ENCODE results near the gene GHR. TPM values are rescaled to one million over a fixed set of nuclear protein-coding genes. Genes with fewer than 3 reads are reported as not detected.

Gene GHR
- total and polyA plus RNA-seq, 3 donors from 2014 or later, result 3.3 to 4.7 (median 3.7) TPM

GRCh38 chr5:42629284-42629683 is 206.0 kb downstream of the GHR start:
- TF ChIP-seq POLR2A (IDR thresholded peaks at IDR 0.05) (no peak), CTCF (IDR thresholded peaks at IDR 0.05) (no peak)
- intact Hi-C loops (cut with DNase I; ENCODE audit: low total_unique reads), result no loop called here
- H3K27ac ChIP-seq, result no peak overlapping the region
- no peaks in the 10 kb centered on the region for H3K4me1 ChIP-seq
- no peaks in the 10 kb centered on the region for H3K9me3 ChIP-seq
- 95 to 100% methylated on average over 2 of the region's 2 CpGs for WGBS, 2 donors
- H3K27me3 ChIP-seq, result no peaks in the 10 kb centered on the region
- DNase-seq, result no peak
- H3K36me3 ChIP-seq (ENCODE audit: low read depth, missing control alignments), result no peaks in the 10 kb centered on the region
- H3K4me3 ChIP-seq, result no peak overlapping the region

GRCh38 chr5:42631241-42631640 is 208.0 kb downstream of the GHR start:
- Histone ChIP-seq H3K36me3 (ENCODE audit: low read depth, missing control alignments) (no peaks in the 10 kb centered on the region), H3K4me3 (no peak overlapping the region), H3K9me3 (no peaks in the 10 kb centered on the region), H3K4me1 (no peaks in the 10 kb centered on the region), H3K27me3 (no peaks in the 10 kb centered on the region), H3K27ac (no peak overlapping the region)
- TF ChIP-seq POLR2A (IDR thresholded peaks at IDR 0.05), result no peak
- no peak for TF ChIP-seq CTCF (IDR thresholded peaks at IDR 0.05)
- intact Hi-C loops (cut with DNase I; ENCODE audit: low total_unique reads), result no loop called here
- no peak for DNase-seq
- 79 to 90% methylated on average over 5 of the region's 5 CpGs for WGBS, 2 donors

GRCh38 chr5:42632354-42632900 is 209.2 kb downstream of the GHR start:
- TF ChIP-seq POLR2A (IDR thresholded peaks at IDR 0.05), result no peak
- TF ChIP-seq CTCF (IDR thresholded peaks at IDR 0.05), result no peak
- H3K4me3 ChIP-seq, result no peak overlapping the region
- no peak for DNase-seq
- H3K27me3 ChIP-seq, result no peaks in the 10 kb centered on the region
- H3K36me3 ChIP-seq (ENCODE audit: low read depth, missing control alignments), result no peaks in the 10 kb centered on the region
- WGBS, 2 donors, result 41 to 64% methylated on average over 1 of the region's 1 CpG
- H3K9me3 ChIP-seq, result no peaks in the 10 kb centered on the region
- H3K4me1 ChIP-seq, result no peaks in the 10 kb centered on the region
- intact Hi-C loops (cut with DNase I; ENCODE audit: low total_unique reads), result no loop called here
- no peak overlapping the region for H3K27ac ChIP-seq

- WGBS, 2 donors, result 75 to 77% methylated on average over 4 of the region's 4 CpGs
- H3K9me3 ChIP-seq, result no peaks in the 10 kb centered on the region
- no peak overlapping the region for H3K4me3 ChIP-seq
- H3K27ac ChIP-seq, result no peak overlapping the region
- H3K4me1 ChIP-seq, result no peaks in the 10 kb centered on the region
- no peak for DNase-seq
- no peak for TF ChIP-seq POLR2A (IDR thresholded peaks at IDR 0.05)
- no peak for TF ChIP-seq CTCF (IDR thresholded peaks at IDR 0.05)
- no peaks in the 10 kb centered on the region for H3K27me3 ChIP-seq
- no peaks in the 10 kb centered on the region for H3K36me3 ChIP-seq (ENCODE audit: low read depth, missing control alignments)
- intact Hi-C loops (cut with DNase I; ENCODE audit: low total_unique reads), result no loop called here
Measured at GRCh38 chr5:42634575-42634974, 211.3 kb downstream of the GHR start.

GRCh38 chr5:42636425-42636824 is 213.2 kb downstream of the GHR start:
- no peaks in the 10 kb centered on the region for H3K27me3 ChIP-seq
- intact Hi-C loops (cut with DNase I; ENCODE audit: low total_unique reads), result no loop called here
- no peaks in the 10 kb centered on the region for H3K9me3 ChIP-seq
- no peak for DNase-seq
- no peak for TF ChIP-seq POLR2A (IDR thresholded peaks at IDR 0.05)
- TF ChIP-seq CTCF (IDR thresholded peaks at IDR 0.05), result no peak
- WGBS, 2 donors, result 55 to 60% methylated on average over 2 of the region's 2 CpGs
- no peak overlapping the region for H3K4me3 ChIP-seq
- H3K4me1 ChIP-seq, result no peaks in the 10 kb centered on the region
- no peaks in the 10 kb centered on the region for H3K36me3 ChIP-seq (ENCODE audit: low read depth, missing control alignments)
- no peak overlapping the region for H3K27ac ChIP-seq
